Measurements from ENCODE around the gene BNIP5. TPM values are rescaled to one million over a fixed set of nuclear protein-coding genes. Genes with fewer than 3 reads are reported as not detected.

The BNIP5 gene
- polyA plus RNA-seq, 4 donors: 2.6 to 26.7 (median 13.2) TPM

GRCh38 chr6:36378243-36378920 lies 41.7 kb upstream of the BNIP5 start:
- H3K4me3 ChIP-seq (ENCODE audit: low read depth in 1 of 3, low read length in 3 of 3): no peak overlapping the region
- no peaks in the 10 kb centered on the region for H3K9me3 ChIP-seq (ENCODE audit: control insufficient read depth in 2 of 2, insufficient read depth in 1 of 2, low read depth in 1 of 2, low read length in 1 of 2)
- no peaks in the 10 kb centered on the region for H3K4me1 ChIP-seq (ENCODE audit: control insufficient read depth in 3 of 3, insufficient read depth in 2 of 3, low read depth in 1 of 3, low read length in 2 of 3)
- no peak overlapping the region for H3K27ac ChIP-seq (ENCODE audit: low read depth in 1 of 3, low read length in 2 of 3)
- H3K27me3 ChIP-seq (ENCODE audit: control insufficient read depth in 3 of 3, insufficient read depth in 3 of 3, low read length in 3 of 3): no peaks in the 10 kb centered on the region
- DNase-seq: no peak
- H3K36me3 ChIP-seq (ENCODE audit: control insufficient read depth in 3 of 3, insufficient read depth in 2 of 3, low read depth in 1 of 3, low read length in 3 of 3): peaks cover 0 to 34% (median 0%) of the 10 kb centered on the region in 3 donors
- WGBS, 3 donors: 78 to 92% (median 84%) methylated on average over 4 of the region's 4 CpGs
- no peak for FAIRE-seq

GRCh38 chr6:36377594-36377993 lies 40.9 kb upstream of the BNIP5 start:
- no peak overlapping the region for H3K4me3 ChIP-seq (ENCODE audit: low read depth in 1 of 3, low read length in 3 of 3)

GRCh38 chr6:36376742-36377141 lies 40.1 kb upstream of the BNIP5 start:
- Histone ChIP-seq H3K9me3 (ENCODE audit: control insufficient read depth in 2 of 2, insufficient read depth in 1 of 2, low read depth in 1 of 2, low read length in 1 of 2) (no peaks in the 10 kb centered on the region), H3K4me1 (ENCODE audit: control insufficient read depth in 3 of 3, insufficient read depth in 2 of 3, low read depth in 1 of 3, low read length in 2 of 3) (no peaks in the 10 kb centered on the region), H3K27ac (ENCODE audit: low read depth in 1 of 3, low read length in 2 of 3) (no peak overlapping the region), H3K27me3 (ENCODE audit: control insufficient read depth in 3 of 3, insufficient read depth in 3 of 3, low read length in 3 of 3) (no peaks in the 10 kb centered on the region), H3K4me3 (ENCODE audit: low read depth in 1 of 3, low read length in 3 of 3) (no peak overlapping the region), H3K36me3 (ENCODE audit: control insufficient read depth in 3 of 3, insufficient read depth in 2 of 3, low read depth in 1 of 3, low read length in 3 of 3) (peaks cover 0 to 39% (median 2%) of the 10 kb centered on the region in 3 donors)
- WGBS, 3 donors: 91 to 99% (median 93%) methylated on average over 8 of the region's 8 CpGs
- FAIRE-seq (no peak), DNase-seq (no peak)

More at GRCh38 chr6:36377594-36377993, 40.9 kb upstream of the BNIP5 start:
- FAIRE-seq: no peak
- Histone ChIP-seq H3K4me1 (ENCODE audit: control insufficient read depth in 3 of 3, insufficient read depth in 2 of 3, low read depth in 1 of 3, low read length in 2 of 3) (no peaks in the 10 kb centered on the region), H3K9me3 (ENCODE audit: control insufficient read depth in 2 of 2, insufficient read depth in 1 of 2, low read depth in 1 of 2, low read length in 1 of 2) (no peaks in the 10 kb centered on the region), H3K27me3 (ENCODE audit: control insufficient read depth in 3 of 3, insufficient read depth in 3 of 3, low read length in 3 of 3) (no peaks in the 10 kb centered on the region), H3K27ac (ENCODE audit: low read depth in 1 of 3, low read length in 2 of 3) (no peak overlapping the region), H3K36me3 (ENCODE audit: control insufficient read depth in 3 of 3, insufficient read depth in 2 of 3, low read depth in 1 of 3, low read length in 3 of 3) (peaks cover 0 to 31% (median 2%) of the 10 kb centered on the region in 3 donors)
- 66 to 76% (median 71%) methylated on average over 5 of the region's 5 CpGs for WGBS, 3 donors
- DNase-seq: no peak

- Histone ChIP-seq H3K4me1 (ENCODE audit: control insufficient read depth in 3 of 3, insufficient read depth in 2 of 3, low read depth in 1 of 3, low read length in 2 of 3) (no peaks in the 10 kb centered on the region), H3K27me3 (ENCODE audit: control insufficient read depth in 3 of 3, insufficient read depth in 3 of 3, low read length in 3 of 3) (no peaks in the 10 kb centered on the region), H3K4me3 (ENCODE audit: low read depth in 1 of 3, low read length in 3 of 3) (no peak overlapping the region), H3K36me3 (ENCODE audit: control insufficient read depth in 3 of 3, insufficient read depth in 2 of 3, low read depth in 1 of 3, low read length in 3 of 3) (peaks cover 0 to 44% (median 2%) of the 10 kb centered on the region in 3 donors), H3K9me3 (ENCODE audit: control insufficient read depth in 2 of 2, insufficient read depth in 1 of 2, low read depth in 1 of 2, low read length in 1 of 2) (no peaks in the 10 kb centered on the region), H3K27ac (ENCODE audit: low read depth in 1 of 3, low read length in 2 of 3) (no peak overlapping the region)
- WGBS, 3 donors: 91 to 98% (median 98%) methylated on average over 8 of the region's 8 CpGs
- FAIRE-seq: no peak
- DNase-seq: no peak
Observed at GRCh38 chr6:36376183-36376582, 39.5 kb upstream of the BNIP5 start.

- H3K27ac ChIP-seq (ENCODE audit: low read depth in 1 of 3, low read length in 2 of 3): no peak overlapping the region
- no peaks in the 10 kb centered on the region for H3K4me1 ChIP-seq (ENCODE audit: control insufficient read depth in 3 of 3, insufficient read depth in 2 of 3, low read depth in 1 of 3, low read length in 2 of 3)
- H3K4me3 ChIP-seq (ENCODE audit: low read depth in 1 of 3, low read length in 3 of 3): no peak overlapping the region
- no peaks in the 10 kb centered on the region for H3K9me3 ChIP-seq (ENCODE audit: control insufficient read depth in 2 of 2, insufficient read depth in 1 of 2, low read depth in 1 of 2, low read length in 1 of 2)
- FAIRE-seq (no peak), DNase-seq (no peak)
- peaks cover 0 to 45% (median 5%) of the 10 kb centered on the region in 3 donors for H3K36me3 ChIP-seq (ENCODE audit: control insufficient read depth in 3 of 3, insufficient read depth in 2 of 3, low read depth in 1 of 3, low read length in 3 of 3)
- 94 to 99% (median 96%) methylated on average over 17 to 20 of the region's 20 CpGs for WGBS, 3 donors
- no peaks in the 10 kb centered on the region for H3K27me3 ChIP-seq (ENCODE audit: control insufficient read depth in 3 of 3, insufficient read depth in 3 of 3, low read length in 3 of 3)
Observed at GRCh38 chr6:36375644-36376155, 39.0 kb upstream of the BNIP5 start.

GRCh38 chr6:36374972-36375371 lies 38.3 kb upstream of the BNIP5 start:
- DNase-seq (no peak), FAIRE-seq (no peak)
- H3K27ac ChIP-seq (ENCODE audit: low read depth in 1 of 3, low read length in 2 of 3): no peak overlapping the region
- H3K9me3 ChIP-seq (ENCODE audit: control insufficient read depth in 2 of 2, insufficient read depth in 1 of 2, low read depth in 1 of 2, low read length in 1 of 2): no peaks in the 10 kb centered on the region
- no peak overlapping the region for H3K4me3 ChIP-seq (ENCODE audit: low read depth in 1 of 3, low read length in 3 of 3)
- no peaks in the 10 kb centered on the region for H3K4me1 ChIP-seq (ENCODE audit: control insufficient read depth in 3 of 3, insufficient read depth in 2 of 3, low read depth in 1 of 3, low read length in 2 of 3)
- peaks cover 0 to 45% (median 5%) of the 10 kb centered on the region in 3 donors for H3K36me3 ChIP-seq (ENCODE audit: control insufficient read depth in 3 of 3, insufficient read depth in 2 of 3, low read depth in 1 of 3, low read length in 3 of 3)
- 88 to 98% (median 90%) methylated on average over 8 of the region's 8 CpGs for WGBS, 3 donors
- no peaks in the 10 kb centered on the region for H3K27me3 ChIP-seq (ENCODE audit: control insufficient read depth in 3 of 3, insufficient read depth in 3 of 3, low read length in 3 of 3)

GRCh38 chr6:36374194-36374593 lies 37.5 kb upstream of the BNIP5 start:
- H3K4me1 ChIP-seq (ENCODE audit: control insufficient read depth in 3 of 3, insufficient read depth in 2 of 3, low read depth in 1 of 3, low read length in 2 of 3): no peaks in the 10 kb centered on the region
- no peaks in the 10 kb centered on the region for H3K27me3 ChIP-seq (ENCODE audit: control insufficient read depth in 3 of 3, insufficient read depth in 3 of 3, low read length in 3 of 3)
- peaks cover 0 to 50% (median 7%) of the 10 kb centered on the region in 3 donors for H3K36me3 ChIP-seq (ENCODE audit: control insufficient read depth in 3 of 3, insufficient read depth in 2 of 3, low read depth in 1 of 3, low read length in 3 of 3)
- DNase-seq (no peak), FAIRE-seq (no peak)
- 73 to 93% (median 83%) methylated on average over 4 of the region's 4 CpGs for WGBS, 3 donors
- no peak overlapping the region for H3K4me3 ChIP-seq (ENCODE audit: low read depth in 1 of 3, low read length in 3 of 3)
- H3K9me3 ChIP-seq (ENCODE audit: control insufficient read depth in 2 of 2, insufficient read depth in 1 of 2, low read depth in 1 of 2, low read length in 1 of 2): no peaks in the 10 kb centered on the region
- H3K27ac ChIP-seq (ENCODE audit: low read depth in 1 of 3, low read length in 2 of 3): no peak overlapping the region

GRCh38 chr6:36373368-36374019 lies 36.8 kb upstream of the BNIP5 start:
- no peak overlapping the region for H3K4me3 ChIP-seq (ENCODE audit: low read depth in 1 of 3, low read length in 3 of 3)
- no peak overlapping the region for H3K27ac ChIP-seq (ENCODE audit: low read depth in 1 of 3, low read length in 2 of 3)
- H3K27me3 ChIP-seq (ENCODE audit: control insufficient read depth in 3 of 3, insufficient read depth in 3 of 3, low read length in 3 of 3): no peaks in the 10 kb centered on the region
- FAIRE-seq: no peak
- no peaks in the 10 kb centered on the region for H3K4me1 ChIP-seq (ENCODE audit: control insufficient read depth in 3 of 3, insufficient read depth in 2 of 3, low read depth in 1 of 3, low read length in 2 of 3)
- DNase-seq: no peak
- WGBS, 3 donors: 72 to 78% (median 77%) methylated on average over 15 of the region's 15 CpGs
- H3K9me3 ChIP-seq (ENCODE audit: control insufficient read depth in 2 of 2, insufficient read depth in 1 of 2, low read depth in 1 of 2, low read length in 1 of 2): no peaks in the 10 kb centered on the region
- H3K36me3 ChIP-seq (ENCODE audit: control insufficient read depth in 3 of 3, insufficient read depth in 2 of 3, low read depth in 1 of 3, low read length in 3 of 3): peaks cover 0 to 53% (median 7%) of the 10 kb centered on the region in 3 donors
